Measurements from ENCODE around the gene HOXD9.
A peak's percentile ranks its signal among the peaks of the same experiment; 100 is the strongest.

The HOXD9 gene

DNA sequence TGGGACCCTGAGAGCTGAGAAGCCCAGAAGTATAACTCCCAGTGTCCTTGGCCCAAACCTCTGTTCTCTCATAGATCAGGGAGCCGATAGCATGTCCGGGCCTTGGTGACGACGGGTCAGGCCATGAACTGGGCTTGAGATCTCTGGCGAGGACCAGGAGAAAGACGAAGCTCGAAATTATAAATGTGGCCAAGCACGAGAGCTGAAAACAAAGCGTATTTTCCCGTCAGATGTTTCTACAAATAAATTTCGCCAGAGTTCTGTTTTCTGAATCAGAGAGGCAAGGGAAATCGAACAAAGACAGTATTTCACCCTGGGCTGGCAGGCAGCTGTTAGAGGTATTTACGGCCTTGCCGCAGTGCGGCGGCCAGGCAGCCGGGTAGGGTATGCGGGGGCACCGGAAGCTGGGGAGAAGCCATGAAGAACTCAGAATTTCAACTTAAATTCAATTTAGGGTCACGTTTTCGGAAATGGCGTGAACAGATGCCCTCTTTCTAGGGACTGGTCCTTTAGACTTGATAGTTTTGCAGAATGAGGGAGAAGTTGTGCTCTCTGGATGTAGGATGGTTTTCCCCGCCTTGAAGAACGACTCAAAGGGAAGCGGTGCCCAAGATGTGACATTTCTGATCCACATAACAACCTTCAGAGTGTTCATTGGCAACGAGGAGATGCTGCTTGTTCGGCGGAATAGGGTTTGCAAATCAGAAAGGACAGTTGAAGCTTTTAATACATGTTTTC is 16.6 kb downstream of the HOXD9 start:
- Histone ChIP-seq H3K9me3 (ENCODE audit: control insufficient read depth, insufficient read depth, low read depth, low read length) (no peaks in the 10 kb centered on the region), H3K27ac (ENCODE audit: low read depth, low read length) (no peak overlapping the region), H3K4me1 (ENCODE audit: control insufficient read depth, insufficient read depth, low read length) (peaks cover 12% of the 10 kb centered on the region), H3K4me3 (ENCODE audit: low read depth, low read length) (peak overlapping the region; percentile 26; the same call in 1 of the 2 replicates), H3K27me3 (ENCODE audit: control insufficient read depth, insufficient read depth, low read length) (peaks cover 100% of the 10 kb centered on the region), H3K9ac (ENCODE audit: low read length) (peak overlapping the region; percentile 63), H3K36me3 (ENCODE audit: control insufficient read depth, insufficient read depth, low read length) (no peaks in the 10 kb centered on the region)

- H3K36me3 ChIP-seq (ENCODE audit: control insufficient read depth, insufficient read depth, low read length): no peaks in the 10 kb centered on the region
- H3K4me3 ChIP-seq (ENCODE audit: low read depth, low read length): peak overlapping the region; percentile 62
- peaks cover 9% of the 10 kb centered on the region for H3K4me1 ChIP-seq (ENCODE audit: control insufficient read depth, insufficient read depth, low read length)
- H3K9ac ChIP-seq (ENCODE audit: low read length): peak overlapping the region; percentile 63
- no peak overlapping the region for H3K27ac ChIP-seq (ENCODE audit: low read depth, low read length)
- peaks cover 100% of the 10 kb centered on the region for H3K27me3 ChIP-seq (ENCODE audit: control insufficient read depth, insufficient read depth, low read length)
- H3K9me3 ChIP-seq (ENCODE audit: control insufficient read depth, insufficient read depth, low read depth, low read length): no peaks in the 10 kb centered on the region
Observed at GRCh38 chr2:176139661-176140512, 17.4 kb downstream of the HOXD9 start.

DNA sequence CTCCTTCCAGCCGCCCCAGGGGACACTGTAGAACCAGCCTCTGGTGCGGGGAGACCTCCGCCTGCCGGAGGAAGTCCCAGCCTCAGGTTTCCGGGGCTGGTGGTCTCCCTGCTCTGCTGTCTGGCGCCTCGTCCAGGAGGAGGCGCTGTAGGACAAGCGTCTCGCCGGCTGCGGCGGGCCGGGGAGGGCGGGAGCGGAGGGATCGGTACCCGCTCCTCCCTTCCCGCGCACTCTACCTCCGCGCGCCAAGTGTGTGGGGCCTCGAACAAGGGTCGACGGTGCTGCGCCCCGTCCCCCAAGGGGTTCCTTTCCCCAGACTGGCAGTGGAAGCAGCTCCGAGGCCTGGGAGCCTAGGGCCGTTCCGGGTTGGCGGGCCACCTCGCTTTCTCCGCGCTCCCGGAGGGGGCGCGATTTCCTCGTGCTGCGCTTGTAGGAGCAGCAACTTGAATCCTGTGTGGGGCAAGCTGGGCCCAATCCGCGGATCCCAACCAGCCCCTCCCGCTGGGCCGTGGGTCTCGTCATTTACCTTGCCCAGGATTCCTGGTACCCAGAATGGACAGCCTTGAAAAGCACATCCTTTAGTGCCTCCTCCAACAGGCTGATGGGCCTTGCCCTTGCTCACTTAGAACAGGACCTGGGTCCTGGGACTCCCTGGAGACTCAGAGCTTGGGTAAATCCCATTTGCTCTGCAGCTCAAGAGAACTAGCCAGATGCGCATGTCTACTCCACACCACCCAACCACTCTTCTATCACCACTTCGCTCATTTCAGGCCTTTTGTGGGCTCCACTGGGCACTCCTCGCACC is 18.2 kb downstream of the HOXD9 start:
- peaks cover 4% of the 10 kb centered on the region for H3K4me1 ChIP-seq (ENCODE audit: control insufficient read depth, insufficient read depth, low read length)
- peak overlapping the region; percentile 62 for H3K4me3 ChIP-seq (ENCODE audit: low read depth, low read length)
- no peaks in the 10 kb centered on the region for H3K9me3 ChIP-seq (ENCODE audit: control insufficient read depth, insufficient read depth, low read depth, low read length)
- no peak overlapping the region for H3K27ac ChIP-seq (ENCODE audit: low read depth, low read length)
- H3K36me3 ChIP-seq (ENCODE audit: control insufficient read depth, insufficient read depth, low read length): no peaks in the 10 kb centered on the region
- peak overlapping the region; percentile 28 for H3K9ac ChIP-seq (ENCODE audit: low read length)
- H3K27me3 ChIP-seq (ENCODE audit: control insufficient read depth, insufficient read depth, low read length): peaks cover 100% of the 10 kb centered on the region

DNA sequence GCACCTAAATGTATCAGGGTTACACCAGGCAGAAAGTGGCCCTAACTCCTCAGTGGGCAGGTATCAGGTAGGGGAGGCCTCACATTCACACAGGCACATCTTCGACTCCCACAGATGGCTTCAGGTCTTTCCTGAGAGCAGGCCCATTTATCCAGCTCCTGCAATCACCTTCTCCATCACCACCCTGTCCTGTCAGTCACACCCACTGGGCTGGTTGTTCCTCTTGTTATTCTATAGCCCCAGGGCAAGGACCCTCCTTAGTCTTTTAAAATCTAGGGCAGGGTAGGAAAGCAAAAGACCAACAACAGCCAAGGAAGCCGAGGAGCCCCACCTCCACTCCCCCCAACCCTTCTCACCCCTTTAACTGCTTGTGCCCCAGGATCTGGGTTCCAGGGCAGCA is 19.8 kb downstream of the HOXD9 start:
- Histone ChIP-seq H3K36me3 (ENCODE audit: control insufficient read depth, insufficient read depth, low read length) (no peaks in the 10 kb centered on the region), H3K4me1 (ENCODE audit: control insufficient read depth, insufficient read depth, low read length) (no peaks in the 10 kb centered on the region; the same call in 1 of the 2 replicates), H3K27me3 (ENCODE audit: control insufficient read depth, insufficient read depth, low read length) (peaks cover 100% of the 10 kb centered on the region), H3K4me3 (ENCODE audit: low read depth, low read length) (no peak overlapping the region), H3K27ac (ENCODE audit: low read depth, low read length) (no peak overlapping the region), H3K9ac (ENCODE audit: low read length) (no peak overlapping the region), H3K9me3 (ENCODE audit: control insufficient read depth, insufficient read depth, low read depth, low read length) (no peaks in the 10 kb centered on the region)

DNA sequence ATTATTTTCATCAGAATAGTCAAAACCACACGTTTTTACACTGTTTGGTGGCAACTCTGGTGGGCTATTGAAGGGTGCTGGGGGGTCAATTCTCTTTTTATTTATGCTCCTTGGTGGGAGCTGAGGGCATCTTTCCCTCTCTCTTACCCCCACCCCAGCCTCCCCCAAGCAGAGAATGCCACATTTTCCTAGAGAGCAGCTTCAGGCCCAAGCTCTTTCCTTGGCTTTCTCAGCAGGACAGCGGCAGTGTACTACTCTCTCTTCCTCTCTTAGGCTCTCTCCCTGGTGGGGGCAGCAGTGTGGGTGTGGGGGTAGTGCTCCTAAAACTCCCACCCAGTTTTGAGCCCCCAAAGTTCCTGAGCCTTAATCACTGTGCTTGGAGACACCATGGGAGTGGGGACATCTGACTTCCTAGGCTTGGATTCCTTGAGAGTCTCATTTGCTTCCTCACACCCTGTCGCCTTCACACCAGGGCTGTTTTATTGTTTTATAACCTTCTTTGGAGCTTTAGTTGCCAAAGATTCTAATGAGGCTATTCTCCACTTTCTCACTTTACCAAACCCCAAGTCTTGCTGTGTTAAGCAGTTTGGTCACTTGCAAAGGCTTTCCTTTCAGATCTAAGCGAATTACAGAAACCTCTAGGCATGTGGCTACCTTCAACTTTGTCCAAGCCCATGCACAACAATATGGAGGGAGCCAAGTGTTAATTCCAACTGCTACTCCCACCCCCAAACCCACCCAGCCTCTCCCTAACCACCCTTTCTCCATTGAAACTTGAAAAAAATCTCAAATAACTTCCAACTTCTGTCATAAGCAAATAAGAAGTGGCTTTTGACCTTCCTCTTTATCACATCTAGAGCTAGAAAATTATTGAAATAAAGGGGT is 22.8 kb downstream of the HOXD9 start:
- Histone ChIP-seq H3K27ac (ENCODE audit: low read depth, low read length) (no peak overlapping the region), H3K27me3 (ENCODE audit: control insufficient read depth, insufficient read depth, low read length) (peaks cover 100% of the 10 kb centered on the region), H3K9ac (ENCODE audit: low read length) (no peak overlapping the region), H3K36me3 (ENCODE audit: control insufficient read depth, insufficient read depth, low read length) (no peaks in the 10 kb centered on the region), H3K4me1 (ENCODE audit: control insufficient read depth, insufficient read depth, low read length) (peaks cover 8% of the 10 kb centered on the region), H3K9me3 (ENCODE audit: control insufficient read depth, insufficient read depth, low read depth, low read length) (no peaks in the 10 kb centered on the region), H3K4me3 (ENCODE audit: low read depth, low read length) (no peak overlapping the region)

GRCh38 chr2:176146101-176146500 is 23.6 kb downstream of the HOXD9 start:
- no peak overlapping the region; the same call in 1 of the 2 replicates for H3K4me3 ChIP-seq (ENCODE audit: low read depth, low read length)
- no peaks in the 10 kb centered on the region for H3K9me3 ChIP-seq (ENCODE audit: control insufficient read depth, insufficient read depth, low read depth, low read length)
- no peak overlapping the region for H3K27ac ChIP-seq (ENCODE audit: low read depth, low read length)
- peaks cover 8% of the 10 kb centered on the region for H3K4me1 ChIP-seq (ENCODE audit: control insufficient read depth, insufficient read depth, low read length)
- H3K27me3 ChIP-seq (ENCODE audit: control insufficient read depth, insufficient read depth, low read length): peaks cover 100% of the 10 kb centered on the region
- peak overlapping the region; percentile 31 for H3K9ac ChIP-seq (ENCODE audit: low read length)
- H3K36me3 ChIP-seq (ENCODE audit: control insufficient read depth, insufficient read depth, low read length): no peaks in the 10 kb centered on the region

DNA sequence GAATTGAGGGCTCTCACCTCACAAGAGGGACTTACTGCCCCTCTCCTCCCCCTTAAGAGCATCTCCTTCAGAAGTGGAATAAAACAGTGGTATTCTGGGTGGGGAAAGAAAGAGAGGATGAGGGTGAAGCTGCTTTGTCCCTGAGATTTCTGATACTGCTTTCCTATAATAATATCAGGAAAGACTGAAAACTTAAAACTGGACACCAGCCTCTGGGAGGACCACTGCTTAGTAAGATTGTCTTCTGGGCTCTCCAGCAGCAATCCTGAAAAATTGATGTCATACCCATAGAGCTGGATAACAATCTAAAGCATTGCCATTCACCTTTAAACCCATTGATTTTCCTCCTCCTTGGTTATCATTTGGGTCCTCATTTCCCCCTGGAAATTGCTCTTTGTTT is 24.1 kb downstream of the HOXD9 start:
- H3K4me3 ChIP-seq (ENCODE audit: low read depth, low read length): peak overlapping the region; percentile 16; the same call in 1 of the 2 replicates
- H3K27ac ChIP-seq (ENCODE audit: low read depth, low read length): no peak overlapping the region
- no peaks in the 10 kb centered on the region for H3K9me3 ChIP-seq (ENCODE audit: control insufficient read depth, insufficient read depth, low read depth, low read length)
- H3K27me3 ChIP-seq (ENCODE audit: control insufficient read depth, insufficient read depth, low read length): peaks cover 100% of the 10 kb centered on the region
- H3K9ac ChIP-seq (ENCODE audit: low read length): peak overlapping the region; percentile 31
- peaks cover 8% of the 10 kb centered on the region for H3K4me1 ChIP-seq (ENCODE audit: control insufficient read depth, insufficient read depth, low read length)
- no peaks in the 10 kb centered on the region for H3K36me3 ChIP-seq (ENCODE audit: control insufficient read depth, insufficient read depth, low read length)

DNA sequence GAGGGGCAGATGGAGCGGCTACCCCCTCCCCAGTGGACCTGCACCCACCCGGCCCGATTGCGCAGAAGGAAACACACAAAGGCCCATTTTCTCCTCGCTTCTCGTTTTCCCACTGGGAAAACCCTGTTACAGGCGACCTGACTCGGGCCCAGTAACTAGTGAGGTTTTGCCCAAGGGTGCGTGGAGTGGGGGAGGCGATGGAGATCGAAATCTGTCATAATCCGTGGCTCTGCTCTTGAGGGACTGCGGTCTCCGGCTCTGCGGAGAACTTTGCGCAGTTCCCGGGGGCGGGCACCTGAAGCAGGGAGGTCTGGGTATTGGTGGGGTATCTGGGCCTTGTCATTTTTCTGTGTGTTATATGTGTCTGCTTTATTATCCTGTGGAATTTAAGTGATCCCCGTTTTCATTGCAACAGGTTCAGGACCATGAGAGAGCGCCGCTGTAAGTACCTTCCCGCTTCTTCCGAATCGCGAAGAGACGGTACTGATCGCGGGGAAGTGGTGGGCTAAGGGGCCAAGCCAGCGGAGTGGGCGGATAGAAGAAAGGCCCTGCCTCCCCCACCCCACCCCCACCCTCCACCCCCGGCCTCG is 24.8 kb downstream of the HOXD9 start:
- no peak overlapping the region; the same call in 1 of the 2 replicates for H3K4me3 ChIP-seq (ENCODE audit: low read depth, low read length)
- H3K27me3 ChIP-seq (ENCODE audit: control insufficient read depth, insufficient read depth, low read length): peaks cover 100% of the 10 kb centered on the region
- no peaks in the 10 kb centered on the region for H3K9me3 ChIP-seq (ENCODE audit: control insufficient read depth, insufficient read depth, low read depth, low read length)
- no peaks in the 10 kb centered on the region for H3K36me3 ChIP-seq (ENCODE audit: control insufficient read depth, insufficient read depth, low read length)
- H3K27ac ChIP-seq (ENCODE audit: low read depth, low read length): no peak overlapping the region
- H3K9ac ChIP-seq (ENCODE audit: low read length): peak overlapping the region; percentile 31
- peaks cover 11% of the 10 kb centered on the region for H3K4me1 ChIP-seq (ENCODE audit: control insufficient read depth, insufficient read depth, low read length)

DNA sequence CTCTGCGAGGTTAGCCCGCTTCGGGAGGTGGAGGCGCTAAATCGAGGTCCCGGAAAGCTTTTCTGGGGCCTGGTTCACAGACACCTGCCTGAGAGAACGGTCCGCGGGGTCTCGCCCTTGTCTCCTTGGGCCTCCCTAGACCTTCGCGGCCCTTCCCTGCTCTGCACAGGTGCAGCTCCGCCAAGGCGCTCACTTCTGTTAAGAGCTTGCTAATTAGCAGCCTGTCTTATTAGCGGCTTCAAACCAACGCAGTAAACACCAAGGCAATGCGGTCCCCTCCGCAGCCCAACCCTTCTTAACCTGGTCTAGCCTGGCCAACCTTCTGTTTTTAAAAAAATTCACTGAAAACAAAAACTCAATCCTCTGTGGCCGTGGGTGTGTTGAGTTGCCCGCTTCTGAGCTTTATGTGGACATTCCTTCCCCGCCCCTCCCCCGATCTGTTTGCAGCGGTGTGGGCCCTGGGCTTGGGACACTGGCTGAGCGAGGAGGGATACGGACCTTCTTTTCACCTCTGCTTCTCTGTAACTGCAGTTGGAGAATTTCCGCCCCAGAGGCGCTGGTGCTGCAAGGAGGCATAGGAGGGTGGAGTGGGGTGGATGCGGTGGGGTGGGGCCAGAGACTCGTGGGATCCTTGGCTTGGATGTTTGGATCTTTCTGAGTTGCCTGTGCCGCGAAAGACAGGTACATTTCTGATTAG is 25.4 kb downstream of the HOXD9 start:
- H3K27ac ChIP-seq (ENCODE audit: low read depth, low read length): no peak overlapping the region
- peaks cover 100% of the 10 kb centered on the region for H3K27me3 ChIP-seq (ENCODE audit: control insufficient read depth, insufficient read depth, low read length)
- peak overlapping the region; percentile 12; the same call in 1 of the 2 replicates for H3K4me3 ChIP-seq (ENCODE audit: low read depth, low read length)
- peaks cover 11% of the 10 kb centered on the region for H3K4me1 ChIP-seq (ENCODE audit: control insufficient read depth, insufficient read depth, low read length)
- no peaks in the 10 kb centered on the region for H3K36me3 ChIP-seq (ENCODE audit: control insufficient read depth, insufficient read depth, low read length)
- peak overlapping the region; percentile 28 for H3K9ac ChIP-seq (ENCODE audit: low read length)
- no peaks in the 10 kb centered on the region for H3K9me3 ChIP-seq (ENCODE audit: control insufficient read depth, insufficient read depth, low read depth, low read length)

All from HUES6 (cell line).